Esophagus squamous epithelium (tissue), 5 donors: ENCODE results near the gene VAT1L. TPM values are rescaled to one million over a fixed set of nuclear protein-coding genes. Genes with fewer than 3 reads are reported as not detected.

Source experiments
- DNase-seq: peaks from one replicate; lab custom pipeline; 2025; lab: John Stamatoyannopoulos, UW
- H3K27ac ChIP-seq, 4 donors: fragments of 200-600 bp; sonication (generic); one replicate each; pipeline ENCODE4 v1.5.1; 2016 to 2019; ENCODE audit warnings: mild to moderate bottlenecking in 1 of 4
- H3K27me3 ChIP-seq, 4 donors: fragments of 200-600 bp; sonication (generic); 1 replicate in 3 of 4; 2 replicates in 1 of 4; pipeline versions ENCODE4 v1.5.1 to v1.6.0; 2017 to 2021; ENCODE audit warnings: antibody characterized with exemption in 1 of 4
- H3K36me3 ChIP-seq, 3 donors: fragments of 200-600 bp; sonication (generic); one replicate each; pipeline ENCODE4 v1.5.1; 2016 to 2019
- H3K4me1 ChIP-seq, 3 donors: fragments of 200-600 bp; sonication (generic); one replicate each; pipeline ENCODE4 v1.5.1; 2017 to 2019
- H3K4me3 ChIP-seq, 4 donors: fragments of 200-600 bp; sonication (generic); 1 replicate in 3 of 4; 2 replicates in 1 of 4; pipeline ENCODE4 v1.5.1; 2016 to 2019; ENCODE audit warnings: mild to moderate bottlenecking in 2 of 4, moderate library complexity in 1 of 4
- H3K9me3 ChIP-seq, 3 donors: fragments of 200-600 bp; sonication (generic); one replicate each; pipeline ENCODE4 v1.5.1; 2016 to 2019
- POLR2A ChIP-seq, 4 donors: fragments of 450-650 bp; IDR thresholded peaks; one replicate each; pipeline ENCODE4 v1.6.1; 2017; ENCODE audit warnings: antibody characterized with exemption in 4 of 4, mild to moderate bottlenecking in 4 of 4, moderate library complexity in 3 of 4
- WGBS, 2 donors: methylation state at CpG; one replicate each; pipeline ENCODE4 v1.1.5; 2018; 5-methylcytosine and 5-hydroxymethylcytosine counted together
- intact Hi-C: fragments of 100-400 bp; cut with DNase I; formaldehyde crosslinking; loops from one replicate; pipeline ENCODE4 v1.15.0; 2022
- total RNA-seq, 4 donors: library from RNA; depleted of rRNA; stranded (reverse); fragments of >200 nt; gene quantifications; one replicate each; pipeline ENCODE4 v1.1.0, GENCODE V29; 2016
- TF ChIP-seq, protein P1 (sequence below), 6 experiments: fragments of 450-650 bp in 4 of 6; fragments of 200-600 bp in 2 of 6; sonication (generic) in 2 of 6; IDR thresholded peaks; one replicate each; pipeline ENCODE4 v1.5.1; 2016 to 2019; ENCODE audit warnings: antibody characterized with exemption in 6 of 6, mild to moderate bottlenecking in 4 of 6, moderate library complexity in 4 of 6
- donor health status: DM: yes; HTN: yes; CAD: no.

Gene VAT1L
- total RNA-seq, 4 donors from 2014 or later = 0.56 TPM; not detected in 3

DNA sequence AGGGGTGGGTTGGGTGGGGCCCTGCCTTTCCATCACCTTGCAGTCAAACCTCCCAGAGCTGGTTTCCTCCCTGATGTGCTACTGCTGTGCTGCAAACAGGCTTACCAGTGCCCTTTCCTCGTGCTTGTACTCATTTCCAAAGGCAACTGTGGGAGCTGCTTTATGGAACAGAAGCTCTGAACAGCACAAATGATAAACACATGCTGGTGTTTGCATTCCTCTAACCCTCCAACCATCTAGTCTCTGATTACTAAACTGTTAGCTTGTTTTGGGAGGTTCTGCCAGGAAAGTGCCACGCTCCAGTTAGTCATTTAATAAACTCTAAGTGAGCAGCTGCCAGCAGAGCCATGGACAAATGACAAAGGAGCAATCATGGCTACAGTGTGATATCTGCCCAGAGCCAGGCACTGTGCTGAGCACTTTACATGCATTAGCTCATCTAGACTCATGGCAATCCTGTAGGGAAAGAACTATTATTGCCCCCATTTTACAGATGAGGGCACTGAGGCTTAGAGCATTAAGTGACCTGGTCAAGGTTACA, 110.4 kb downstream of the VAT1L start:
- intact Hi-C loops = no loop called here
- no peaks in the 10 kb centered on the region for H3K36me3 ChIP-seq
- 33 to 60% methylated on average over 1 of the region's 2 CpGs for WGBS, 2 donors

DNA sequence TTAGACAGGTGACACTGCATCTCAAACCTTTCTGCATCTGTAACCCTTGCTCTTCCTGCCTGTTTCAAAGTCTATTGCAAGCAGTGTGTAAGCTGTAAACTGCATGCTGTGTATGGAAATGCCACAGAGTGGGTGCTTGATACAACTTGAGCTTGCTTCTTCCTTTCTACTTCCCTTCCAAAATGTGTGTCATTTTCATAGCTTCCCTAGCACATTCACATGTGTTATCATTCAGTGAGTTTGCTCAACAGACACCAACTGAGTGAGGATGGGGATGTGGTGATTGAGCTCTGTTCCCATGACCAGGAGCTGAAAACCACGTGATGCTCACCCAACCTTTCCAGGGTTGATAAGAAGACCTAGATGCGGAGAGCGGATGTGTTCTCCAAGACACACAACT, 111.1 kb downstream of the VAT1L start:
- Histone ChIP-seq H3K4me1 (peaks cover 0 to 13% (median 0%) of the 10 kb centered on the region in 3 donors), H3K9me3 (no peaks in the 10 kb centered on the region), H3K27me3 (no peaks in the 10 kb centered on the region), H3K4me3 (no peak overlapping the region), H3K27ac (no peak overlapping the region), H3K36me3 (no peaks in the 10 kb centered on the region)
- no peak for DNase-seq
- TF ChIP-seq POLR2A (IDR thresholded peaks at IDR 0.05) = no peak
- TF ChIP-seq, protein P1, sequence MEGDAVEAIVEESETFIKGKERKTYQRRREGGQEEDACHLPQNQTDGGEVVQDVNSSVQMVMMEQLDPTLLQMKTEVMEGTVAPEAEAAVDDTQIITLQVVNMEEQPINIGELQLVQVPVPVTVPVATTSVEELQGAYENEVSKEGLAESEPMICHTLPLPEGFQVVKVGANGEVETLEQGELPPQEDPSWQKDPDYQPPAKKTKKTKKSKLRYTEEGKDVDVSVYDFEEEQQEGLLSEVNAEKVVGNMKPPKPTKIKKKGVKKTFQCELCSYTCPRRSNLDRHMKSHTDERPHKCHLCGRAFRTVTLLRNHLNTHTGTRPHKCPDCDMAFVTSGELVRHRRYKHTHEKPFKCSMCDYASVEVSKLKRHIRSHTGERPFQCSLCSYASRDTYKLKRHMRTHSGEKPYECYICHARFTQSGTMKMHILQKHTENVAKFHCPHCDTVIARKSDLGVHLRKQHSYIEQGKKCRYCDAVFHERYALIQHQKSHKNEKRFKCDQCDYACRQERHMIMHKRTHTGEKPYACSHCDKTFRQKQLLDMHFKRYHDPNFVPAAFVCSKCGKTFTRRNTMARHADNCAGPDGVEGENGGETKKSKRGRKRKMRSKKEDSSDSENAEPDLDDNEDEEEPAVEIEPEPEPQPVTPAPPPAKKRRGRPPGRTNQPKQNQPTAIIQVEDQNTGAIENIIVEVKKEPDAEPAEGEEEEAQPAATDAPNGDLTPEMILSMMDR (IDR thresholded peaks at IDR 0.05) = no peak
- 67 to 80% methylated on average over 3 of the region's 3 CpGs for WGBS, 2 donors
- intact Hi-C loops = no loop called here

More for the DNA sequence above, 110.4 kb downstream of the VAT1L start:
- no peak for DNase-seq
- peak overlapping the region in 1 of 4 donors; percentile 49 for H3K27ac ChIP-seq
- no peak overlapping the region for H3K4me3 ChIP-seq
- H3K4me1 ChIP-seq = peaks cover 0 to 13% (median 0%) of the 10 kb centered on the region in 3 donors
- no peaks in the 10 kb centered on the region for H3K27me3 ChIP-seq
- no peaks in the 10 kb centered on the region for H3K9me3 ChIP-seq
- TF ChIP-seq, protein P1 (IDR thresholded peaks at IDR 0.05) = no peak
- TF ChIP-seq POLR2A (IDR thresholded peaks at IDR 0.05) = no peak

DNA sequence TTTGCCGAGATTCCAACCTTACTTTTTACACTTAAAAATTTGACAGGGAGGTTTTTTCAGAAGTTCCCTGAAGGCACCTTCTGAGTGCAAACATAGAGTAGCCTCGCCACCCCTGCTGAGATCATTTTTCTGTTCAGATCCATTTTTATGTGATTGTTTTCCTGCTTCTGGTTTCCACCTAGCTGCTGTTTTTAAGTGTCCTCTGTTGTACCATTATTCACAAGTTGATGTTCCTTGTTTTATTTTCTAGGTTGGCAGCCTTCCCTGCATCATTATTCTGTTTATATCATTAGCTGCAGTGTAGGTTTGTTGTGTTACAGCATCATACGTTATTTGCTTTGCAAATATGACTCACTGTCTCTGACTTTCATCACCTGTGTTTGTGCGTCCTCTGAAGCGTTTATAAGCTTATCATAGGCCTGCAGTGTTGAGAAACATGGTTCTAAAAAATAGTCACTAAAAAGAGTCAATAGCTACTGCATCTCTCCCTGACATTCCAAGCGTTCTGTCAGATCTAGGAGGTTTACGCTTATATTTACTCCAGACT, 117.1 kb downstream of the VAT1L start:
- Histone ChIP-seq H3K27me3 (no peaks in the 10 kb centered on the region), H3K9me3 (no peaks in the 10 kb centered on the region), H3K4me1 (no peaks in the 10 kb centered on the region), H3K4me3 (no peak overlapping the region), H3K27ac (no peak overlapping the region), H3K36me3 (no peaks in the 10 kb centered on the region)
- TF ChIP-seq, protein P1 (IDR thresholded peaks at IDR 0.05) = no peak
- 49 to 55% methylated on average over 7 of the region's 7 CpGs for WGBS, 2 donors
- no peak for DNase-seq
- intact Hi-C loops = no loop called here

DNA sequence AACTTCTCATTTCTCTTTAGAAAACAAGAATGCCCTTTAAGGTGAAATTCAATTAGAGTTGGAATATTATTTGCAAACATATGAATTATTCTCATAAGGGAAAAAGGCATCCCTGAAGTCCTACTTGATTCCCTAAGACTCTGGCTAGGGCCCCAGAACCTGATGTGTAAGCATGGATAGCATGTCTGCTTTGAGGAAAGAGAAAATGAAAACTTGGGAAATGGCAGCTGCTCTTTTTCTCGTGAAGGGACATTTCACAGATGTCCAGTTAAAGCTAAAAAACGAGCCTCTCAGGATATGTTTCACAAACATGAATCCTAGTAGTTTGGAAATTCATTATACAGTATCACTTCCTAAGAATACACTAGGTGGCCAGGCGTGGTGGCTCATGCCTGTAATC, 121.7 kb downstream of the VAT1L start:
- DNase-seq = no peak
- Histone ChIP-seq H3K4me3 (no peak overlapping the region), H3K9me3 (no peaks in the 10 kb centered on the region), H3K27me3 (no peaks in the 10 kb centered on the region), H3K27ac (no peak overlapping the region), H3K4me1 (no peaks in the 10 kb centered on the region), H3K36me3 (no peaks in the 10 kb centered on the region)
- 22 to 61% methylated on average over 3 of the region's 3 CpGs for WGBS, 2 donors
- TF ChIP-seq POLR2A (IDR thresholded peaks at IDR 0.05) = no peak
- TF ChIP-seq, protein P1 (IDR thresholded peaks at IDR 0.05) = no peak
- intact Hi-C loops = no loop called here

DNA sequence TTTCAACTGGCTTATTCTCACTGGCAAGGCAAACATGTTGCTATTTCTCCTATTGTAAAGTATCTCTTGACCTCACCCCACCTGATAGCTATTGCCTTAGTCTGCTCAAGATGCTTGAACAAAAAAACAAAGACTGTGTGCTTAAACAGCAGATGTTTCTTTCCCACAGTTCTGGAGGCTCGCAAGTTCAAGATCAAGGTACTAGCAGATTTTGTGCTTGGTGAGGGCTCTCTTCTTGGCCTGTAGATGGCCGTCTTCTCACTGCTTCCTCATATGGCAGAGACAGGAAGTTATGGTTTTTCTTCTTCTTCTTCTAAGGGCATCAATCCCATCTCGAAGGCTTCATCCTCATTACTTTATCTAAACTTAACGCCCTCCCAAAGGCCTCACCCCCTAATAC, 124.3 kb downstream of the VAT1L start:
- WGBS, 2 donors = 67 to 68% methylated on average over 4 of the region's 4 CpGs
- no peaks in the 10 kb centered on the region for H3K9me3 ChIP-seq
- no peaks in the 10 kb centered on the region for H3K36me3 ChIP-seq
- H3K27me3 ChIP-seq = no peaks in the 10 kb centered on the region
- H3K27ac ChIP-seq = no peak overlapping the region
- TF ChIP-seq, protein P1 (IDR thresholded peaks at IDR 0.05) = no peak
- TF ChIP-seq POLR2A (IDR thresholded peaks at IDR 0.05) = no peak
- DNase-seq = no peak
- no peak overlapping the region for H3K4me3 ChIP-seq
- no peaks in the 10 kb centered on the region for H3K4me1 ChIP-seq
- intact Hi-C loops = no loop called here
